Gastroesophageal sphincter (tissue), 4 donors: Measurements from ENCODE around the gene SLC34A2. TPM values are rescaled to one million over a fixed set of nuclear protein-coding genes. Genes with fewer than 3 reads are reported as not detected.

Experiments
- ATAC-seq: fragments of 150-250 bp; one replicate; pipeline ENCODE4 v1.9.1; 2016; ENCODE audit warnings: mild to moderate bottlenecking, moderate library complexity
- H3K27ac ChIP-seq, 4 donors: fragments of 200-600 bp; sonication (generic) in 3 of 4; 1 replicate in 3 of 4; 2 replicates in 1 of 4; pipeline ENCODE4 v1.5.1; 2016 to 2019
- H3K27me3 ChIP-seq: fragments of 200-600 bp; sonication (generic); one replicate; pipeline ENCODE4 v1.5.1; 2019
- H3K36me3 ChIP-seq, 2 donors: fragments of 200-600 bp; sonication (generic); one replicate each; pipeline ENCODE4 v1.5.1; 2019; ENCODE audit warnings: control low read depth in 1 of 2
- H3K4me1 ChIP-seq, 3 donors: fragments of 200-600 bp; sonication (generic); 1 replicate in 2 of 3; 2 replicates in 1 of 3; pipeline ENCODE4 v1.5.1; 2016 to 2019; ENCODE audit warnings: control low read depth in 2 of 3
- H3K4me3 ChIP-seq, 2 donors: fragments of 200-600 bp; sonication (generic); one replicate each; pipeline ENCODE4 v1.5.1; 2019; ENCODE audit warnings: mild to moderate bottlenecking in 1 of 2, moderate library complexity in 1 of 2
- H3K9me3 ChIP-seq, 3 donors: fragments of 200-600 bp; sonication (generic); one replicate each; pipeline ENCODE4 v1.5.1; 2017 to 2019; ENCODE audit warnings: control low read depth in 2 of 3
- EP300 ChIP-seq: sonication (generic); formaldehyde crosslinking; IDR thresholded peaks from one replicate; pipeline ENCODE4 v1.6.1; 2017; ENCODE audit warnings: antibody characterized with exemption, mild to moderate bottlenecking
- POLR2A ChIP-seq, 2 donors: fragments of 450-650 bp; IDR thresholded peaks; one replicate each; pipeline ENCODE4 v1.6.1; 2017; ENCODE audit warnings: antibody characterized with exemption in 2 of 2, mild to moderate bottlenecking in 2 of 2, moderate library complexity in 1 of 2
- POLR2AphosphoS5 ChIP-seq: sonication (generic); formaldehyde crosslinking; IDR thresholded peaks from one replicate; pipeline ENCODE4 v1.6.1; 2017; ENCODE audit warnings: antibody characterized with exemption
- WGBS, 2 donors: methylation state at CpG; one replicate each; pipeline ENCODE4 v1.1.5; 2018; ENCODE audit warnings: low coverage in 1 of 2; 5-methylcytosine and 5-hydroxymethylcytosine counted together
- total RNA-seq, 4 donors: library from RNA; depleted of rRNA; stranded (reverse); fragments of >200 nt; gene quantifications; one replicate each; pipeline ENCODE4 v1.1.0, GENCODE V29; 2016
- TF ChIP-seq, protein P1 (sequence below), 4 experiments: fragments of 200-600 bp in 2 of 4; fragments of 450-650 bp in 2 of 4; sonication (generic) in 1 of 4; IDR thresholded peaks; one replicate each; pipeline ENCODE4 v1.5.1; 2017 to 2019; ENCODE audit warnings: antibody characterized with exemption in 4 of 4, mild to moderate bottlenecking in 2 of 4, moderate library complexity in 2 of 4

SLC34A2 gene
- total RNA-seq, 4 donors from 2014 or later, result 7.8 TPM; not detected in 3

DNA sequence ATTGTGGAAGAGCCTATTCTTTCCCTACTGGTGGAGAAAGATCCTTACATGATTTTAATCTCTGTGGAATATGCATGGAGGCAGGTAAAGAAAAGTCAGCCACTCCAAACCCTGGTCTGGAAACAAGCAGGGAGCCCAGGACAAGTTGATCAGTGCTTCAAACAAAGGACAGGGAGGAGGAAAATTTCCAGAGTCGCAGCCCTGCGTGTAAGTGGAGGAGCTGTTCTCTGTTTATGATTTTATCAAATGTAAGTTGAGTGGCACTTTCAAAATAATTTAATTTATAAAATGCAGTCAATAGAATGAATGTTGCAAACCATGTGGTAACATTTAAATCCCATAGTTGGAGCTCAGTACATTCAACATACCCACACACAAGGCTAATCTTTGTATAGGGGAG is 57.0 kb downstream of the SLC34A2 start:
- Histone ChIP-seq H3K27me3 (no peaks in the 10 kb centered on the region), H3K27ac (no peak overlapping the region), H3K4me3 (no peak overlapping the region), H3K9me3 (peaks cover 0 to 8% (median 0%) of the 10 kb centered on the region in 3 donors), H3K4me1 (no peaks in the 10 kb centered on the region), H3K36me3 (no peaks in the 10 kb centered on the region)
- no peak for TF ChIP-seq POLR2AphosphoS5
- no peak for TF ChIP-seq EP300
- TF ChIP-seq, protein P1, sequence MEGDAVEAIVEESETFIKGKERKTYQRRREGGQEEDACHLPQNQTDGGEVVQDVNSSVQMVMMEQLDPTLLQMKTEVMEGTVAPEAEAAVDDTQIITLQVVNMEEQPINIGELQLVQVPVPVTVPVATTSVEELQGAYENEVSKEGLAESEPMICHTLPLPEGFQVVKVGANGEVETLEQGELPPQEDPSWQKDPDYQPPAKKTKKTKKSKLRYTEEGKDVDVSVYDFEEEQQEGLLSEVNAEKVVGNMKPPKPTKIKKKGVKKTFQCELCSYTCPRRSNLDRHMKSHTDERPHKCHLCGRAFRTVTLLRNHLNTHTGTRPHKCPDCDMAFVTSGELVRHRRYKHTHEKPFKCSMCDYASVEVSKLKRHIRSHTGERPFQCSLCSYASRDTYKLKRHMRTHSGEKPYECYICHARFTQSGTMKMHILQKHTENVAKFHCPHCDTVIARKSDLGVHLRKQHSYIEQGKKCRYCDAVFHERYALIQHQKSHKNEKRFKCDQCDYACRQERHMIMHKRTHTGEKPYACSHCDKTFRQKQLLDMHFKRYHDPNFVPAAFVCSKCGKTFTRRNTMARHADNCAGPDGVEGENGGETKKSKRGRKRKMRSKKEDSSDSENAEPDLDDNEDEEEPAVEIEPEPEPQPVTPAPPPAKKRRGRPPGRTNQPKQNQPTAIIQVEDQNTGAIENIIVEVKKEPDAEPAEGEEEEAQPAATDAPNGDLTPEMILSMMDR (IDR thresholded peaks at IDR 0.05), result no peak
- TF ChIP-seq POLR2A (IDR thresholded peaks at IDR 0.05), result no peak
- whole genome bisulfite sequencing, 2 donors, result 63 to 95% methylated on average over 2 of the region's 2 CpGs
- ATAC-seq, result no peak

DNA sequence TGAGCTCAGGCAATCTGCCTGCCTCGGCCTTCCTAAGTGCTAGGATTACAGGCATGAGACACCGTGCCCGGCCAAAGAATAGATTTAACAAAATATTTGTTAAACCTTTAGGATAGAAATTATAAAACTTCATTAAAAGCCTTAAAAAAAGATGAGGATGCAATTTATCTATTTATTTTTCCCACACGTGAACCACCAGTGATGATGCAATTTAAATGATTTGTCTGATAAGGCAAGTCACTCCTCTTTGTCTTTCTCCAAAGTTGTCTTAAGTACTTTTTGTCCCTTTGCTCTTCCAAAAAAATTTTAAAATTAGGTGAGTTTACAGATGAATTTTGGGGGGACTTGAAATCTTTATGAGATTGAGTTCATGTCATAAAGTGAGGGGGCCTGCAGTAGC is 58.2 kb downstream of the SLC34A2 start:
- Histone ChIP-seq H3K27me3 (no peaks in the 10 kb centered on the region), H3K9me3 (peaks cover 0 to 8% (median 0%) of the 10 kb centered on the region in 3 donors), H3K27ac (no peak overlapping the region), H3K4me1 (no peaks in the 10 kb centered on the region), H3K4me3 (no peak overlapping the region), H3K36me3 (no peaks in the 10 kb centered on the region)
- no peak for TF ChIP-seq POLR2A (IDR thresholded peaks at IDR 0.05)
- no peak for TF ChIP-seq POLR2AphosphoS5
- no peak for TF ChIP-seq EP300
- TF ChIP-seq, protein P1 (IDR thresholded peaks at IDR 0.05), result no peak
- 87 to 88% methylated on average over 4 of the region's 4 CpGs for WGBS, 2 donors
- no peak for ATAC-seq

DNA sequence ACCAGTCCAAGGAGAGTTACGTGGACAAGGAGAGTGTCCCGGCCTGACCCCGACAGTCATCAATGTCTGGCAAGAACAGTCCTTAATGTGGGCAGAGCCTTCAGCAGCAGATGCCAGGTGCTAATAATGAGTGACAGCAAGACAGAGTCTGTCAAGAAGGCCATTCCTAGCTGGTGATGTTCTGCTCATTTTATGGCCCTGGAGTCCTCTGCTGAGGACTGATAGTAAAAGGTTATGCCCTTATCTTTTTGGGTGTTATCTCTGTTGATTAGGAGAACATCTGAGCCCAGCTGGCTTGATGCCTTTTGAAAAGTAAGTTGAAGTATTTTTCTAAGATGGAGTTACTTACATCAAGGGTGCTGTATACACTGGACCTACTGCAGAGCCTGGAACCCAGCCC is 67.3 kb downstream of the SLC34A2 start:
- Histone ChIP-seq H3K4me1 (no peaks in the 10 kb centered on the region), H3K9me3 (no peaks in the 10 kb centered on the region), H3K27ac (no peak overlapping the region), H3K4me3 (no peak overlapping the region), H3K36me3 (no peaks in the 10 kb centered on the region), H3K27me3 (no peaks in the 10 kb centered on the region)
- WGBS, 2 donors, result 50 to 53% methylated on average over 3 of the region's 3 CpGs
- ATAC-seq, result no peak
- no peak for TF ChIP-seq EP300
- TF ChIP-seq POLR2AphosphoS5, result no peak
- TF ChIP-seq, protein P1 (IDR thresholded peaks at IDR 0.05), result no peak
- TF ChIP-seq POLR2A (IDR thresholded peaks at IDR 0.05), result no peak

DNA sequence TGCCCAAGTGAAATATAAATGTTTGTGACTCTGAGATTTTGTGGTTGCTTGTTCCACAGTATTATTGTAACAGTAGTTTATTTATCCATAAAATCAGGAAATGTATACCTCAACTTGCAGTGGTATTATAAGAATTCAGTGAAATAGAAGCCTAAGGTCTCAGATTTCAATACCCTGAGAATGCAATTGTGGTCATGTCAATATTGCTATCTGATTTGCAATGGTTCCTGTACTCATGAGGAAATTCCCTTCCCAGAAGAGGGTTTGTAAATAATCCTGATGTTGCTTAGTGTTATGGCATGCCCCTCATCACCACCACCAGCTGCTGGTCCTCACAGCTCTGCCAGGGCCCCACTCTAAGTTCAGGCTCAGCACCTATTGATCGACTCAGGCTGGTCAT is 67.8 kb downstream of the SLC34A2 start:
- TF ChIP-seq, protein P1 (IDR thresholded peaks at IDR 0.05), result no peak
- TF ChIP-seq EP300, result no peak
- TF ChIP-seq POLR2A (IDR thresholded peaks at IDR 0.05), result no peak
- no peak for TF ChIP-seq POLR2AphosphoS5
- 67 to 100% methylated on average over 1 of the region's 1 CpG for WGBS, 2 donors
- Histone ChIP-seq H3K9me3 (no peaks in the 10 kb centered on the region), H3K36me3 (no peaks in the 10 kb centered on the region), H3K4me3 (no peak overlapping the region), H3K27ac (no peak overlapping the region), H3K4me1 (no peaks in the 10 kb centered on the region), H3K27me3 (no peaks in the 10 kb centered on the region)
- ATAC-seq, result no peak

DNA sequence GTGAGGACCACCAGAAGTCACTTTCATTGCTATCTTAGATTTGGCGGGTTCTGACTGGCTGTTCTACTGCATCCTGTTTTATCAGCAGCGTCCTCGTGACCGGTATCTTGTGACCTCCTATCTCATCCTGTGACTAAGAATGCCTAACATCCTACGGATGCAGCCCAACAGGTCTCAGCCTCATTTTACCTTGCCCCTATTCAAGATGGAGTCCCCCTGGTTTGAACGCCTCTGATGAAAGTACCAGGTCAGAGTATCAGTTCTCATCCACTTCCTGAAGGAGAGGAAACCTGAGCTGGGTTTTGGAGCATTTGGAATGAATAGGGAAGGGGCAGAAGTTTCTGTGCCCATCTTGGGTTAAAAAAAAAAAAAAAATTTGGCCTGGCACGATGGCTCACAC is 70.2 kb downstream of the SLC34A2 start:
- no peaks in the 10 kb centered on the region for H3K4me1 ChIP-seq
- 71 to 88% methylated on average over 3 to 4 of the region's 7 CpGs for WGBS, 2 donors
- H3K27me3 ChIP-seq, result no peaks in the 10 kb centered on the region
- no peak for ATAC-seq
- no peak overlapping the region for H3K4me3 ChIP-seq
- no peaks in the 10 kb centered on the region for H3K36me3 ChIP-seq
- no peak overlapping the region for H3K27ac ChIP-seq
- TF ChIP-seq EP300, result no peak
- TF ChIP-seq POLR2AphosphoS5, result no peak
- TF ChIP-seq, protein P1 (IDR thresholded peaks at IDR 0.05), result no peak
- no peak for TF ChIP-seq POLR2A (IDR thresholded peaks at IDR 0.05)
- no peaks in the 10 kb centered on the region for H3K9me3 ChIP-seq
